Rectal smooth muscle tissue (tissue), 1 donor: ENCODE data around the gene LRP1B.

Experiments used
- H3K27ac ChIP-seq: one replicate; pipeline ENCODE4 v1.7.0; 2013; ENCODE audit warnings: low read depth, low read length, inconsistent platforms
- H3K27me3 ChIP-seq: one replicate; pipeline ENCODE4 v1.7.0; 2013; ENCODE audit warnings: low read length; ENCODE audit not compliant: control insufficient read depth, insufficient read depth
- H3K36me3 ChIP-seq: one replicate; pipeline ENCODE4 v1.7.0; 2013; ENCODE audit warnings: low read length; ENCODE audit not compliant: control insufficient read depth, insufficient read depth
- H3K4me1 ChIP-seq: one replicate; pipeline ENCODE4 v1.7.0; 2013; ENCODE audit warnings: low read length; ENCODE audit not compliant: control insufficient read depth, insufficient read depth
- H3K4me3 ChIP-seq: one replicate; pipeline ENCODE4 v1.7.0; 2013; ENCODE audit warnings: low read length
- H3K9ac ChIP-seq: one replicate; pipeline ENCODE4 v1.7.0; 2013; ENCODE audit warnings: low read length

The LRP1B gene

GRCh38 chr2:141601511-141602152 is 529.2 kb downstream of the LRP1B start:
- H3K36me3 ChIP-seq, result no peaks in the 10 kb centered on the region
- H3K9ac ChIP-seq, result no peak overlapping the region
- H3K4me3 ChIP-seq, result no peak overlapping the region
- no peak overlapping the region for H3K27ac ChIP-seq
- no peaks in the 10 kb centered on the region for H3K27me3 ChIP-seq
- H3K4me1 ChIP-seq, result no peaks in the 10 kb centered on the region

GRCh38 chr2:141599721-141600120 is 531.1 kb downstream of the LRP1B start:
- H3K27me3 ChIP-seq, result no peaks in the 10 kb centered on the region
- no peaks in the 10 kb centered on the region for H3K4me1 ChIP-seq
- H3K36me3 ChIP-seq, result no peaks in the 10 kb centered on the region
- H3K4me3 ChIP-seq, result no peak overlapping the region
- H3K27ac ChIP-seq, result no peak overlapping the region
- H3K9ac ChIP-seq, result no peak overlapping the region

GRCh38 chr2:141598982-141599381 is 531.8 kb downstream of the LRP1B start:
- no peaks in the 10 kb centered on the region for H3K4me1 ChIP-seq
- H3K36me3 ChIP-seq, result no peaks in the 10 kb centered on the region
- no peak overlapping the region for H3K27ac ChIP-seq
- H3K9ac ChIP-seq, result no peak overlapping the region
- no peaks in the 10 kb centered on the region for H3K27me3 ChIP-seq
- no peak overlapping the region for H3K4me3 ChIP-seq

DNA sequence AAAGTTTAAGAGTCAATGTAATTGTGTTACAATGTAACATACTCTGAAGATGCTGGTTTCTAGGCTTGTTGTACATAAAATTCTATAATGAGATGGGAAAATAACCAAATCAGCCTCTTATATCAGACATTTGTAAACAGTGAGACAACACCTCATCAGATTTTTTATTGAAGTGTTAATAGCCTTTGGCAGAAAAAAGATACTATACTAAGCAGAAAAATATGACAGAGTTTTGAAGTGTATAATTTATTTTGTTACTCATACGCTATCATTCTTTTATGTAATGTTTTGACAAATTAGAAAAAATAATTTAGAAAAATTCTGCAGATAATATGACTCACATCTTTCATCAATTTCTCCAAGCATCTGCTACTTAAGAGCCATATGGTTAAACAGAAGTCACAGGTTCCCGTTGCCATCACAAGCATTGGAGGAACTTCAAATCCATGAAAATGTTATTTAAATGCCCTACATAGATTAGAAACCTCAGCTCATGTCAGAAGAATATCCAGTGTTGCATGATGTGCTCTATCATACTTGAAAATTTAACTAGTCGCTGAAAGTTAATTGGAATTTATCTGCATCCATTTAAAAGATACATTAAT is 535.4 kb downstream of the LRP1B start:
- no peaks in the 10 kb centered on the region for H3K27me3 ChIP-seq
- H3K27ac ChIP-seq, result no peak overlapping the region
- no peaks in the 10 kb centered on the region for H3K36me3 ChIP-seq
- no peak overlapping the region for H3K9ac ChIP-seq
- no peak overlapping the region for H3K4me3 ChIP-seq
- no peaks in the 10 kb centered on the region for H3K4me1 ChIP-seq

DNA sequence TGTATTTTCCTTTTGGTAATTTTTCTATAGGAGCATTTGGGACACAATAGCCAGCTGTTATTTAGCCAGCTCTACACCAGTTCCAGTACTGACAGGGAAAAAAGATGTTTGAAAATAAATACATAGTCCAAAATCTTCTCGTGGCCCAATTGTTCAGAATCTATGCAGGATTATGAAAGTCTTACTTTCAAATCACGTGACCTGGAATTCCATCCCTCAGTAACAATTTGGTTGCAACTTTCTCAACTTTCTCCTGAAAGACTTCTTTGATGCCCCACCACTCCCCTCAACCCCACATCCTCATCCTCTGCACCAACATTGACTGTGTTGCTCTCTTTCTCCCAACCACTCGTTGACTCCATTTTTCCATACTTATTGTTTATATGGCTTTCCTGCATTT is 539.0 kb downstream of the LRP1B start:
- Histone ChIP-seq H3K4me3 (no peak overlapping the region), H3K4me1 (no peaks in the 10 kb centered on the region), H3K27ac (no peak overlapping the region), H3K9ac (no peak overlapping the region), H3K27me3 (no peaks in the 10 kb centered on the region), H3K36me3 (no peaks in the 10 kb centered on the region)

GRCh38 chr2:141590620-141591019 is 540.2 kb downstream of the LRP1B start:
- H3K36me3 ChIP-seq, result no peaks in the 10 kb centered on the region
- H3K4me3 ChIP-seq, result no peak overlapping the region
- no peak overlapping the region for H3K9ac ChIP-seq
- H3K27me3 ChIP-seq, result no peaks in the 10 kb centered on the region
- no peak overlapping the region for H3K27ac ChIP-seq
- H3K4me1 ChIP-seq, result no peaks in the 10 kb centered on the region

GRCh38 chr2:141589314-141589713 is 541.5 kb downstream of the LRP1B start:
- H3K36me3 ChIP-seq, result no peaks in the 10 kb centered on the region
- H3K4me1 ChIP-seq, result no peaks in the 10 kb centered on the region
- H3K27me3 ChIP-seq, result no peaks in the 10 kb centered on the region
- no peak overlapping the region for H3K9ac ChIP-seq
- H3K4me3 ChIP-seq, result no peak overlapping the region
- no peak overlapping the region for H3K27ac ChIP-seq

- no peaks in the 10 kb centered on the region for H3K4me1 ChIP-seq
- no peak overlapping the region for H3K9ac ChIP-seq
- no peaks in the 10 kb centered on the region for H3K36me3 ChIP-seq
- H3K27ac ChIP-seq, result no peak overlapping the region
- no peaks in the 10 kb centered on the region for H3K27me3 ChIP-seq
- H3K4me3 ChIP-seq, result no peak overlapping the region
Measured at GRCh38 chr2:141586985-141587384, 543.8 kb downstream of the LRP1B start.

GRCh38 chr2:141582213-141582612 is 548.6 kb downstream of the LRP1B start:
- Histone ChIP-seq H3K36me3 (no peaks in the 10 kb centered on the region), H3K4me3 (no peak overlapping the region), H3K27ac (no peak overlapping the region), H3K9ac (no peak overlapping the region), H3K27me3 (no peaks in the 10 kb centered on the region), H3K4me1 (no peaks in the 10 kb centered on the region)

DNA sequence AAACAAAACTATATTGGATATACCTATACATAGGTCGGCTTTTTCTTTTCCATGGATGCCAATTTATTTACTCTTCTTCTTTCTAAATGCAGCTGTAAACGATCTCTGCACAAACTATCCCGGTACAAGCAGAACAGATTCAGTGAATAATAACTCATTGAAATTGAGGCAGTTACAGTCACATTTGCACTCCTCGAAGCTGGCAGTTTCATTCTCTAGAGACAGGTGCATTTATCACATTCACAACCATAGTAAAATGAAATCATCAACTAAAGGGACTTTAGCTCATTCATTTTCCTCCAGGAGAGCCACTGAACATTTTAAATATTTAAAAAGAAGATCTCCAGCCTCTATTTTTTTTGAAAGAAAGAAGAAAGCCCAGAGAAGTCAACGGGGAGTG is 551.7 kb downstream of the LRP1B start:
- Histone ChIP-seq H3K36me3 (no peaks in the 10 kb centered on the region), H3K9ac (no peak overlapping the region), H3K27ac (no peak overlapping the region), H3K4me3 (no peak overlapping the region), H3K4me1 (no peaks in the 10 kb centered on the region), H3K27me3 (no peaks in the 10 kb centered on the region)

- no peaks in the 10 kb centered on the region for H3K27me3 ChIP-seq
- H3K4me1 ChIP-seq, result no peaks in the 10 kb centered on the region
- no peak overlapping the region for H3K27ac ChIP-seq
Measured at GRCh38 chr2:141570474-141571131, 560.2 kb downstream of the LRP1B start.

GRCh38 chr2:141569941-141570340 is 560.9 kb downstream of the LRP1B start:
- Histone ChIP-seq H3K4me3 (no peak overlapping the region), H3K4me1 (no peaks in the 10 kb centered on the region), H3K36me3 (no peaks in the 10 kb centered on the region), H3K9ac (no peak overlapping the region), H3K27me3 (no peaks in the 10 kb centered on the region), H3K27ac (no peak overlapping the region)

More at GRCh38 chr2:141570474-141571131, 560.2 kb downstream of the LRP1B start:
- Histone ChIP-seq H3K9ac (no peak overlapping the region), H3K36me3 (no peaks in the 10 kb centered on the region), H3K4me3 (no peak overlapping the region)

GRCh38 chr2:141565597-141565996 is 565.2 kb downstream of the LRP1B start:
- H3K4me1 ChIP-seq, result no peaks in the 10 kb centered on the region
- H3K27ac ChIP-seq, result no peak overlapping the region
- H3K9ac ChIP-seq, result no peak overlapping the region
- H3K27me3 ChIP-seq, result no peaks in the 10 kb centered on the region
- H3K4me3 ChIP-seq, result no peak overlapping the region
- H3K36me3 ChIP-seq, result no peaks in the 10 kb centered on the region
